Measurements from ENCODE around the gene POLR2F.

DNA sequence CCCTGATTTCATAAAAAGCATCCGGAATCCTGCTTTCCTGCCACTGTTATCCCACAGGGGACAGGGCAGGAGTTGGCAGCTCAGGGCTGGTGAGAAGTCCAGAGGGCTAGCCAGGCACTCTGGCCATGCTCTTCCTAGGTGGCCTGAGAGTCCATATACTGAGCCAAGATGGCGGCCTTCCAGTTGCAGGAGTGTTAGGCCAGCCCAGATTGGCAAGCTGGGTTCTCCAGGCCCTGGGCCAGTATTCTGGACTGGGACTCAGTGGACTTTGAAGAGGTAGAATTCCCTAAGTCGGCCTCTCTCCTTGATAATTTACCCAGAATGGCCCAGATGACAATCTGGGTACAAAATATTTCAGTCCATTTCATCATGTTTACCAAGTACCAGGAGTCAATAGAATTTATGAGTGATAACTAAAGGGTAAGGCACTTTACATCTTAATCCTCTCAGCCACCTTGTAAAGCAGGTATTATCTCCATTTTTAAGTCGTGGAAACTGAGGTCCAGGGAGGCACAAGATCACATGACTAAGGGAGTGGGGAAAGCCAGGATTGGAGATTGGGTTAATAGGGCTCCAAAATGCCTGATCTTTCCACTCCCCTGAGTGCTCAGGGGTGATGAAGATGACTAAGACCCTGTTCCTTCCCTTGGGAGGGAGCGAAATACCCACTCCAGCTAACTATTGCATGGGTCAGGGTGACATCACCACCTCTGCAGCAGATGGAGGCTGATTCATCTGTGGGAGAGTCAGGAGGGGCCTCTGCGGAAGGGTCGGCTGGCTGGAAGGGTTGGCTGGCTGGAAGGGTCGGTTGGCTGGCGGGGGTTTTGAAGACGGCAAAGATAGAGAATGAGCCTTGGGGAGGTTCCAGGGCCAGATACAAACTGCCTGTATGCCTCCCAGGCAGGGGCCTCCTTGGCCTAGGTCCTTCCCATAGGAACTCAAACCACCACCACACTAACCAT is 48.6 kb upstream of the POLR2F start:
- TF ChIP-seq CTCF (IDR thresholded peaks at IDR 0.05; ENCODE audit: low read depth, low read length, poor library complexity, severe bottlenecking) = no peak
- no peak for TF ChIP-seq EZH2phosphoT487 (IDR thresholded peaks at IDR 0.05; ENCODE audit: borderline replicate concordance, low read length)

Measured in DOHH2 (cell line).